ENCODE results near the gene S100A16. TPM values are rescaled to one million over a fixed set of nuclear protein-coding genes. Genes with fewer than 3 reads are reported as not detected.

S100A16 gene
- total and polyA plus RNA-seq, 9 of the 15 experiments (the other 6 are each of a cell fraction or from before 2014, with no cell fraction given), result 1.6 to 6.9 (median 4.3) TPM

DNA sequence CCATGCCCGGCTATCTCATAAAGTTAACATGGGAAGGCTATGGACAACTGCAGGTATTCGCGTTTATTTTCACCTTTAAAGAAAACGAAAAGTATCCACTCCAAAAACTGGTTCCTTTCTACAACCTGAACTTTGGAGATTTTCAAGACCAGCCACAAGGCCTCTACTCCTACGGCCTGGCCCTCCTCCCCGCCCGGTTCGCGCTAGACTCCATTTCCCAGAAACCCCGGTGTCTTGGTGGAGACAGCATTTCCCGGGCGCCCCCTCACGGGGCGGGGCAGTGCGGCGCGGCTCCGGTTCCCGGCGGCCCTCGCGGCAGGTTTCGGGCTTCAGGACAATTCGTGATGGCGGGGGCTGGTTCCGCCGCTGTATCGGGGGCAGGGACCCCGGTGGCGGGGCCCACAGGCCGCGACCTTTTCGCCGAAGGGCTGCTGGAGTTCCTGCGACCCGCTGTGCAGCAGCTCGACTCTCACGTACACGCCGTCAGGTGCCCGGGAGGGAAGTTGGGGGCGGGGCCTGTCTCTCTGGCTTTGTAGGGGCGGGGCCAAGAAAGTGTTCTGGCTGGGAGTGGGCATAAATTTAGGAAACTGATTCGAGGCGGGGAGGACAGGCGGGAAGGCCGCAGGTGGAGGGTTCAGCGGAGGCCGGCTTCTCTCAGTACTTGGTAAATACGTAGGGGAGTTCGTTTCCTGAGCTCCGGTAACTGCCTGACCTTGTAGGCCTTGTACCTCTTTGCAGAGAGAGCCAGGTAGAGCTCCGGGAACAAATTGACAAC, 45.6 kb upstream of the S100A16 start, which contains the start of gene SNAPIN (continued):
- TF ChIP-seq, protein P1, sequence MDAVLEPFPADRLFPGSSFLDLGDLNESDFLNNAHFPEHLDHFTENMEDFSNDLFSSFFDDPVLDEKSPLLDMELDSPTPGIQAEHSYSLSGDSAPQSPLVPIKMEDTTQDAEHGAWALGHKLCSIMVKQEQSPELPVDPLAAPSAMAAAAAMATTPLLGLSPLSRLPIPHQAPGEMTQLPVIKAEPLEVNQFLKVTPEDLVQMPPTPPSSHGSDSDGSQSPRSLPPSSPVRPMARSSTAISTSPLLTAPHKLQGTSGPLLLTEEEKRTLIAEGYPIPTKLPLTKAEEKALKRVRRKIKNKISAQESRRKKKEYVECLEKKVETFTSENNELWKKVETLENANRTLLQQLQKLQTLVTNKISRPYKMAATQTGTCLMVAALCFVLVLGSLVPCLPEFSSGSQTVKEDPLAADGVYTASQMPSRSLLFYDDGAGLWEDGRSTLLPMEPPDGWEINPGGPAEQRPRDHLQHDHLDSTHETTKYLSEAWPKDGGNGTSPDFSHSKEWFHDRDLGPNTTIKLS (IDR thresholded peaks at IDR 0.05; ENCODE audit: borderline replicate concordance, low read depth), result peak; percentile 81; the same call in 1 of the 2 replicates
- TF ChIP-seq ZBTB26 (CRISPR knock-in tag; IDR thresholded peaks at IDR 0.05) (no peak), TFAP4 (CRISPR knock-in tag; IDR thresholded peaks at IDR 0.05; ENCODE audit: borderline replicate concordance) (peak; percentile 74; the same call in 1 of the 2 replicates), NFATC3 (IDR thresholded peaks at IDR 0.05) (0 out of 2 replicates have a peak, but pooled peaks have one; percentile 40), TBP (optimal IDR thresholded peaks at IDR 0.05; ENCODE audit: low read depth, low read length) (peak; percentile 75), BMI1 (IDR thresholded peaks at IDR 0.05; ENCODE audit: low read length) (no peak), ZNF695 (CRISPR knock-in tag; IDR thresholded peaks at IDR 0.05) (no peak), POLR2H (tag; IDR thresholded peaks at IDR 0.05; ENCODE audit: low read depth) (0 out of 2 replicates have a peak, but pooled peaks have one; percentile 21), PBX2 (CRISPR knock-in tag; IDR thresholded peaks at IDR 0.05; ENCODE audit: low read depth) (no peak), PBX2 (tag; conservative IDR thresholded peaks at IDR 0.05; ENCODE audit: low read depth) (no peak), TAF7 (tag; IDR thresholded peaks at IDR 0.05) (0 out of 2 replicates have a peak, but pooled peaks have one; percentile 61), GABPB2 (CRISPR knock-in tag; conservative IDR thresholded peaks at IDR 0.05) (no peak), SIX5 (IDR thresholded peaks at IDR 0.05; ENCODE audit: borderline replicate concordance in 1 of 2, insufficient read depth in 1 of 2, low read depth in 1 of 2, low read length in 2 of 2) (peak; percentile 72 to 87), SP1 (CRISPR knock-in tag; IDR thresholded peaks at IDR 0.05) (peak; percentile 84), CBFA2T3 (IDR thresholded peaks at IDR 0.05) (0 out of 2 replicates have a peak, but pooled peaks have one; percentile 15), GTF2A2 (tag; IDR thresholded peaks at IDR 0.05) (no peak)
- TF ChIP-seq, protein P2, sequence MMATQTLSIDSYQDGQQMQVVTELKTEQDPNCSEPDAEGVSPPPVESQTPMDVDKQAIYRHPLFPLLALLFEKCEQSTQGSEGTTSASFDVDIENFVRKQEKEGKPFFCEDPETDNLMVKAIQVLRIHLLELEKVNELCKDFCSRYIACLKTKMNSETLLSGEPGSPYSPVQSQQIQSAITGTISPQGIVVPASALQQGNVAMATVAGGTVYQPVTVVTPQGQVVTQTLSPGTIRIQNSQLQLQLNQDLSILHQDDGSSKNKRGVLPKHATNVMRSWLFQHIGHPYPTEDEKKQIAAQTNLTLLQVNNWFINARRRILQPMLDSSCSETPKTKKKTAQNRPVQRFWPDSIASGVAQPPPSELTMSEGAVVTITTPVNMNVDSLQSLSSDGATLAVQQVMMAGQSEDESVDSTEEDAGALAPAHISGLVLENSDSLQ (IDR thresholded peaks at IDR 0.05), result peak; percentile 47; the same call in 1 of the 2 replicates
- TF ChIP-seq, protein P3, sequence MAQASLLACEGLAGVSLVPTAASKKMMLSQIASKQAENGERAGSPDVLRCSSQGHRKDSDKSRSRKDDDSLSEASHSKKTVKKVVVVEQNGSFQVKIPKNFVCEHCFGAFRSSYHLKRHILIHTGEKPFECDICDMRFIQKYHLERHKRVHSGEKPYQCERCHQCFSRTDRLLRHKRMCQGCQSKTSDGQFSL (CRISPR knock-in tag; IDR thresholded peaks at IDR 0.05), result no peak
- TF ChIP-seq, protein P3 (tag; IDR thresholded peaks at IDR 0.05), result 0 out of 4 replicates have a peak, but pooled peaks of 1 of the 2 experiments have one; percentile 11

Measured in K562 (cell line).